WTC11 (cell line): Measurements from ENCODE around the gene SMC3. TPM values are rescaled to one million over a fixed set of nuclear protein-coding genes. Genes with fewer than 3 reads are reported as not detected.

Source experiments
- ATAC-seq: fragments of 200-7000 bp; cut with Tn5 transposase; 2 replicates; pipeline ENCODE4 v1.10.0; 2021; ENCODE audit warnings: mild to moderate bottlenecking, moderate library complexity
- CTCF ChIA-PET: fragments of 300-600 bp; sonication (Branson Sonifier 250); formaldehyde crosslinking; loops from one replicate; lab custom pipeline; 2021; ENCODE audit warnings: antibody characterized with exemption; lab: Charles Lee
- POLR2A ChIA-PET: fragments of 350-600 bp; sonication (Branson Sonifier 250); formaldehyde crosslinking; loops from one replicate; lab custom pipeline; 2021; ENCODE audit warnings: antibody characterized with exemption; lab: Charles Lee
- DNase-seq: peaks from one replicate; pipeline ENCODE4 v3.0.0; 2021; ENCODE audit warnings: low spot score
- H3K27ac Mint-ChIP-seq: 2 replicates; pipeline ENCODE4 v1.8.0; 2021; ENCODE audit warnings: mixed read lengths
- H3K27me3 Mint-ChIP-seq: 2 replicates; pipeline ENCODE4 v1.8.0; 2021; ENCODE audit warnings: low read depth, mild to moderate bottlenecking, moderate library complexity, mixed read lengths
- H3K36me3 Mint-ChIP-seq: 2 replicates; pipeline ENCODE4 v1.8.0; 2021; ENCODE audit warnings: mixed read lengths
- H3K4me1 Mint-ChIP-seq: 2 replicates; pipeline ENCODE4 v1.8.0; 2022; ENCODE audit warnings: mixed read lengths
- H3K4me3 Mint-ChIP-seq: 2 replicates; pipeline ENCODE4 v1.8.0; 2021; ENCODE audit warnings: mild to moderate bottlenecking, moderate library complexity, mixed read lengths
- H3K9me3 Mint-ChIP-seq: 2 replicates; pipeline ENCODE4 v1.8.0; 2021; ENCODE audit warnings: mixed read lengths
- CREB1 ChIP-seq: sonication (generic); formaldehyde crosslinking; IDR thresholded peaks from 2 replicates; pipeline ENCODE4 v1.8.0; 2023; ENCODE audit warnings: mild to moderate bottlenecking, missing genetic modification reagents
- EMX1 ChIP-seq: fragments of 250-450 bp; sonication (Bioruptor Pico); IDR thresholded peaks from 2 replicates; pipeline ENCODE4 v1.8.0; 2021; ENCODE audit warnings: mild to moderate bottlenecking
- ERG ChIP-seq: fragments of 250-450 bp; sonication (Bioruptor Pico); IDR thresholded peaks from 2 replicates; pipeline ENCODE4 v1.8.0; 2021; ENCODE audit warnings: mild to moderate bottlenecking
- ESRRA ChIP-seq: sonication (generic); formaldehyde crosslinking; IDR thresholded peaks from 2 replicates; pipeline ENCODE4 v1.8.1; 2022; ENCODE audit warnings: mild to moderate bottlenecking, missing genetic modification reagents, borderline replicate concordance
- GABPB1 ChIP-seq: sonication (generic); formaldehyde crosslinking; IDR thresholded peaks from 2 replicates; pipeline ENCODE4 v1.8.1; 2023; ENCODE audit warnings: mild to moderate bottlenecking, missing genetic modification reagents
- HMGXB4 ChIP-seq: sonication (generic); formaldehyde crosslinking; IDR thresholded peaks from 2 replicates; pipeline ENCODE4 v1.8.1; 2023; ENCODE audit warnings: mild to moderate bottlenecking, moderate library complexity, missing genetic modification reagents
- SOX15 ChIP-seq: fragments of 250-450 bp; sonication (Bioruptor Pico); IDR thresholded peaks from 2 replicates; pipeline ENCODE4 v1.9.0; 2021; ENCODE audit warnings: mild to moderate bottlenecking
- TEAD4 ChIP-seq: sonication (generic); formaldehyde crosslinking; IDR thresholded peaks from 2 replicates; pipeline ENCODE4 v1.8.0; 2022; ENCODE audit warnings: mild to moderate bottlenecking, missing genetic modification reagents
- ZMAT4 ChIP-seq: fragments of 250-450 bp; sonication (Bioruptor Pico); IDR thresholded peaks from 2 replicates; pipeline ENCODE4 v1.9.0; 2021; ENCODE audit warnings: mild to moderate bottlenecking
- ZNF219 ChIP-seq: sonication (generic); formaldehyde crosslinking; IDR thresholded peaks from 2 replicates; pipeline ENCODE4 v1.8.0; 2023; ENCODE audit warnings: missing genetic modification reagents, mild to moderate bottlenecking, borderline replicate concordance
- ZNF281 ChIP-seq: sonication (generic); formaldehyde crosslinking; IDR thresholded peaks from 2 replicates; pipeline ENCODE4 v1.8.0; 2023; ENCODE audit warnings: mild to moderate bottlenecking, missing genetic modification reagents
- ZNF425 ChIP-seq: fragments of 250-450 bp; sonication (Bioruptor Pico); conservative IDR thresholded peaks from 2 replicates; pipeline ENCODE4 v1.9.0; 2021; ENCODE audit warnings: mild to moderate bottlenecking
- ZNF671 ChIP-seq: fragments of 250-450 bp; sonication (Bioruptor Pico); IDR thresholded peaks from 2 replicates; pipeline ENCODE4 v1.8.0; 2021; ENCODE audit warnings: mild to moderate bottlenecking
- total RNA-seq: library from RNA; stranded (reverse); gene quantifications from 3 replicates; pipeline ENCODE4 v1.2.3, GENCODE V29; 2021

SMC3 gene
- total RNA-seq, 1 experiment from 2014 or later: 71.0 TPM

- DNase-seq (peak; percentile 30), ATAC-seq (peak; percentile 68)
- no peaks in the 10 kb centered on the region for H3K36me3 Mint-ChIP-seq
- no peak overlapping the region for H3K4me3 Mint-ChIP-seq
- H3K27ac Mint-ChIP-seq: no peak overlapping the region
- H3K9me3 Mint-ChIP-seq: no peaks in the 10 kb centered on the region
- H3K27me3 Mint-ChIP-seq: no peaks in the 10 kb centered on the region
- CTCF ChIA-PET: interaction anchor here (2.3 to 2.7 kb wide), 2 partner anchors 11 to 182 kb away, joined by 8 to 9 read pairs; no protein-coding TSS in a partner anchor
- POLR2A ChIA-PET: no interaction called here
- peaks cover 26% of the 10 kb centered on the region for H3K4me1 Mint-ChIP-seq
- TF ChIP-seq CREB1 (CRISPR knock-in tag) (no peak), SOX15 (CRISPR knock-in tag) (no peak), EMX1 (CRISPR knock-in tag) (no peak), ZNF425 (CRISPR knock-in tag) (no peak), ZNF219 (CRISPR knock-in tag) (no peak), ZNF671 (CRISPR knock-in tag) (no peak), HMGXB4 (CRISPR knock-in tag) (no peak), TEAD4 (CRISPR knock-in tag) (no peak)
Observed at GRCh38 chr10:110535958-110536891, 31.3 kb upstream of the SMC3 start.

GRCh38 chr10:110539091-110539490 lies 28.4 kb upstream of the SMC3 start:
- H3K4me3 Mint-ChIP-seq: no peak overlapping the region
- H3K4me1 Mint-ChIP-seq: peaks cover 18% of the 10 kb centered on the region
- TF ChIP-seq SOX15 (CRISPR knock-in tag): no peak
- TF ChIP-seq ESRRA (CRISPR knock-in tag): no peak
- no peak for TF ChIP-seq ZMAT4 (CRISPR knock-in tag)
- no peak for TF ChIP-seq ZNF281 (CRISPR knock-in tag)
- no peak for TF ChIP-seq ERG (CRISPR knock-in tag)
- no peak for TF ChIP-seq GABPB1 (CRISPR knock-in tag)
- H3K36me3 Mint-ChIP-seq: no peaks in the 10 kb centered on the region
- ATAC-seq (no peak), DNase-seq (no peak)
- no peaks in the 10 kb centered on the region; the same call in 1 of the 2 replicates for H3K27me3 Mint-ChIP-seq
- no peak overlapping the region for H3K27ac Mint-ChIP-seq
- ChIA-PET CTCF (interaction anchor here (2.3 kb wide), 1 partner anchor 8 kb away, joined by 8 read pairs; no protein-coding TSS in a partner anchor), POLR2A (no interaction called here)
- H3K9me3 Mint-ChIP-seq: no peaks in the 10 kb centered on the region
